ENCODE data around the gene FAM3C. TPM values are rescaled to one million over a fixed set of nuclear protein-coding genes. Genes with fewer than 3 reads are reported as not detected.
A peak's percentile ranks its signal among the peaks of the same experiment; 100 is the strongest.
"Not testable (repeated sequence)": the region's sequence is repeated elsewhere in the genome, so short reads cannot be mapped to it uniquely, and the experiment has no call there.

Gene FAM3C
- polyA plus RNA-seq, 2 donors: 21.3 to 27.8 TPM

DNA sequence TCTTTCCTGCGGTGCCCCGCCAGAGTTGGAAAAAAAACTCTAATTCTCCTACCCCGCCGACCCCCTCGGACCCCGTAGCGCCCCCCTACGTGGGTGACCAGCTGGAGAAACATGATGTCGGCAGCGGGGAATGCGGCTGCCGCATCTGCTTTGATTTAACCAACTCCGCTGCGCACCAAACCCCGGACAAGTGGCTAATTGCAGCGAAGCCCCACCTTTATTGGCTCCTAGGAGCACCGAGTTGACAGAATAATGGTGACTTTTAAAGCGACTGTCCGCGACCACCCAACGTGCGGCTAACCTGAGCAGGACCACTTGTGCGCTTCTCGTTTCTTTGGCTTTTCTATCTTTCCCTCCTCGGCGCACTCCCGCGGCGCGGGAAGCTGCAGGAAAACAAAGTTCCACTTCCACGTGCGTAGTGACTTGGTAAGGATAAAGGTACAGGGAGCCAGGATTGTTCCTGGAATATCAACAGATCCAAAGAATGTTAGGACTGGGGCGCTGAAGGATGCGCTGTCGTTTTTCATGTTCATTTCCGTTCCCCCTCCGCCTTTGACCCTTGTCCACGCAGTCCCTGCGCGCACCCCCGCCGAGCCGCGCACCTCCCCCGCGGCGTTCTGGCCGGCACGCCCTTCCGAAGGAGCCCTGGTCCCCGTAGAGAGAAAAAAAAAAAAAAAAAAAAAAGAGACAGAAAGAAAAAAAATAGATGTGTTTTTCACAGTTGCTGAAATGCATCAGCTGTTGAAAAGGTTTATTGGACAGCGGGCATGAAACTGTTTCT is 65.9 kb downstream of the FAM3C start:
- 1 to 3% methylated on average over 50 to 52 of the region's 52 CpGs for WGBS, 2 donors
- Histone ChIP-seq H3K4me1 (ENCODE audit: control insufficient read depth in 2 of 2, insufficient read depth in 2 of 2, low read length in 1 of 2) (peaks cover 9 to 12% of the 10 kb centered on the region in 2 donors), H3K27me3 (ENCODE audit: control insufficient read depth in 1 of 2, insufficient read depth in 2 of 2, low read length in 2 of 2) (peaks cover 0 to 6% of the 10 kb centered on the region in 2 donors), H3K4me3 (ENCODE audit: low read depth in 1 of 2, low read length in 2 of 2) (peak overlapping the region; percentile 33 to 46), H3K36me3 (ENCODE audit: control insufficient read depth in 2 of 2, insufficient read depth in 2 of 2, low read length in 1 of 2) (no peaks in the 10 kb centered on the region), H3K27ac (ENCODE audit: low read depth in 2 of 2, low read length in 1 of 2) (no peak overlapping the region), H3K9me3 (ENCODE audit: control insufficient read depth in 2 of 2, insufficient read depth in 1 of 2, low read depth in 1 of 2, low read length in 1 of 2) (no peaks in the 10 kb centered on the region)

DNA sequence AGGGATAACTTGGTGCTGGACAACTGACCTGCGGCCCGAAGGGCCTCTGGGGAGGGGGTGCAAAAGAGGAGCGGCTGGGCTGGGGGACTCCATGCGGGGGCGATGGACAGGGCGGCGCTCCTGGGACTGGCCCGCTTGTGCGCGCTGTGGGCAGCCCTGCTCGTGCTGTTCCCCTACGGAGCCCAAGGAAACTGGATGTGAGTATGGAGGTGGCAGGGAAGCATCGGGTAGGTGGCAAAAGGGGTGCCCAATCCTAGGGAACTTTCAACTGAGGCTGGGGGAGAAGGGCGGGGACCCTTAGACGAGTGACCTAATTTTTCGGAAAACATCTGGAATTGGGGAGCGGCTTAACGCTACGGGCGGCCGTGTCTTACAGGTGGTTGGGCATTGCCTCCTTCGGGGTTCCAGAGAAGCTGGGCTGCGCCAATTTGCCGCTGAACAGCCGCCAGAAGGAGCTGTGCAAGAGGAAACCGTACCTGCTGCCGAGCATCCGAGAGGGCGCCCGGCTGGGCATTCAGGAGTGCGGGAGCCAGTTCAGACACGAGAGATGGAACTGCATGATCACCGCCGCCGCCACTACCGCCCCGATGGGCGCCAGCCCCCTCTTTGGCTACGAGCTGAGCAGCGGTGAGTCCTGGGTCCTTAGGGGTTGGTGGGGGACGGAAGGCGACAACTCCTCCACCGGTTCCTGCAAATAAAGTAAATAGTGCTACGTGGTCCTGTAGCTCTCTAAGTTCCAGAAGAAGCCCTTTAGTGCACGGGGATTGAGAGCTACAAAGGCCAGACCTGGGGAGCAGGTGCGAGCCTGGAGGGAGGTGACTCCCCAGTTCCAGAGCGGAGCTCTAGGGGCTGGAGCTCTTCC is 66.7 kb downstream of the FAM3C start:
- no peak overlapping the region for H3K27ac ChIP-seq (ENCODE audit: low read depth in 2 of 2, low read length in 1 of 2)
- no peaks in the 10 kb centered on the region for H3K9me3 ChIP-seq (ENCODE audit: control insufficient read depth in 2 of 2, insufficient read depth in 1 of 2, low read depth in 1 of 2, low read length in 1 of 2)
- H3K36me3 ChIP-seq (ENCODE audit: control insufficient read depth in 2 of 2, insufficient read depth in 2 of 2, low read length in 1 of 2): no peaks in the 10 kb centered on the region
- H3K4me3 ChIP-seq (ENCODE audit: low read depth in 1 of 2, low read length in 2 of 2): peak overlapping the region; percentile 33 to 46
- WGBS, 2 donors: 4 to 5% methylated on average over 47 of the region's 47 CpGs
- H3K27me3 ChIP-seq (ENCODE audit: control insufficient read depth in 1 of 2, insufficient read depth in 2 of 2, low read length in 2 of 2): peaks cover 0 to 6% of the 10 kb centered on the region in 2 donors
- H3K4me1 ChIP-seq (ENCODE audit: control insufficient read depth in 2 of 2, insufficient read depth in 2 of 2, low read length in 1 of 2): peaks cover 9 to 12% of the 10 kb centered on the region in 2 donors

GRCh38 chr7:121328508-121329190 is 67.5 kb downstream of the FAM3C start, which contains the start of gene WNT16:
TSS of gene WNT16 (plus strand) at chr7:121329000. CDS start at chr7:121329293, 293 bp downstream.
- peaks cover 0 to 6% of the 10 kb centered on the region in 2 donors for H3K27me3 ChIP-seq (ENCODE audit: control insufficient read depth in 1 of 2, insufficient read depth in 2 of 2, low read length in 2 of 2)
- H3K4me3 ChIP-seq (ENCODE audit: low read depth in 1 of 2, low read length in 2 of 2): peak within 1 kb of the TSS; percentile 33 to 46
- peaks cover 9 to 12% of the 10 kb centered on the region in 2 donors for H3K4me1 ChIP-seq (ENCODE audit: control insufficient read depth in 2 of 2, insufficient read depth in 2 of 2, low read length in 1 of 2)
- H3K27ac ChIP-seq (ENCODE audit: low read depth in 2 of 2, low read length in 1 of 2): no peak within 1 kb of the TSS
- no peaks in the 10 kb centered on the region for H3K9me3 ChIP-seq (ENCODE audit: control insufficient read depth in 2 of 2, insufficient read depth in 1 of 2, low read depth in 1 of 2, low read length in 1 of 2)
- H3K36me3 ChIP-seq (ENCODE audit: control insufficient read depth in 2 of 2, insufficient read depth in 2 of 2, low read length in 1 of 2): no peaks in the 10 kb centered on the region
- 19 to 23% methylated on average over 27 of the region's 27 CpGs for WGBS, 2 donors

DNA sequence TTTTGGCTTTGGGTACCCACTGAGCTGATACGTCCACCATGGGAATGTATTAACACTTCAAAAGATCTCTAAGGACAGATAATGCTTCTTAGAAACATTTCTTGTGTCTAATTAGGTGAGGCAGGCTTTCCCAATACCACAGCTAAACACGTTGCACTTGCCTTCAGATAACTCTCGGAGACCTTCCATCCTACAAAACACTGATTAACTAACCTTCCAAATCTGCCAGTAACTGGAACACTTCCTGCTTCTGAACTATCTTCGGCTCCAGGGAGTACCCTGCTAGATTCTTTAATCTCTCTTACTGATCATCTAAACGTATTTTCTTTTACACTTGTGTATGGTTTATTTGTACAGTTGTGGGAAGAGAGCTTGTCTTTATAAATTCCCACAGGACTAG is 68.4 kb downstream of the FAM3C start:
- Histone ChIP-seq H3K27me3 (ENCODE audit: control insufficient read depth in 1 of 2, insufficient read depth in 2 of 2, low read length in 2 of 2) (peaks cover 0 to 6% of the 10 kb centered on the region in 2 donors), H3K27ac (ENCODE audit: low read depth in 2 of 2, low read length in 1 of 2) (no peak overlapping the region)
- 73 to 86% methylated on average over 5 of the region's 5 CpGs for WGBS, 2 donors

GRCh38 chr7:121323515-121324302 is 72.4 kb downstream of the FAM3C start:
- peaks cover 0 to 4% of the 10 kb centered on the region in 2 donors for H3K27me3 ChIP-seq (ENCODE audit: control insufficient read depth in 1 of 2, insufficient read depth in 2 of 2, low read length in 2 of 2)
- no peaks in the 10 kb centered on the region for H3K36me3 ChIP-seq (ENCODE audit: control insufficient read depth in 2 of 2, insufficient read depth in 2 of 2, low read length in 1 of 2)
- H3K9me3 ChIP-seq (ENCODE audit: control insufficient read depth in 2 of 2, insufficient read depth in 1 of 2, low read depth in 1 of 2, low read length in 1 of 2): no peaks in the 10 kb centered on the region
- no peak overlapping the region for H3K4me3 ChIP-seq (ENCODE audit: low read depth in 1 of 2, low read length in 2 of 2)
- WGBS, 2 donors: 67 to 74% methylated on average over 5 of the region's 5 CpGs
- peaks cover 0 to under 1% of the 10 kb centered on the region in 2 donors for H3K4me1 ChIP-seq (ENCODE audit: control insufficient read depth in 2 of 2, insufficient read depth in 2 of 2, low read length in 1 of 2)
- H3K27ac ChIP-seq (ENCODE audit: low read depth in 2 of 2, low read length in 1 of 2): no peak overlapping the region

More for the DNA sequence above, 68.4 kb downstream of the FAM3C start:
- Histone ChIP-seq H3K36me3 (ENCODE audit: control insufficient read depth in 2 of 2, insufficient read depth in 2 of 2, low read length in 1 of 2) (no peaks in the 10 kb centered on the region), H3K4me1 (ENCODE audit: control insufficient read depth in 2 of 2, insufficient read depth in 2 of 2, low read length in 1 of 2) (peaks cover 9 to 12% of the 10 kb centered on the region in 2 donors), H3K4me3 (ENCODE audit: low read depth in 1 of 2, low read length in 2 of 2) (no peak overlapping the region), H3K9me3 (ENCODE audit: control insufficient read depth in 2 of 2, insufficient read depth in 1 of 2, low read depth in 1 of 2, low read length in 1 of 2) (no peaks in the 10 kb centered on the region)

DNA sequence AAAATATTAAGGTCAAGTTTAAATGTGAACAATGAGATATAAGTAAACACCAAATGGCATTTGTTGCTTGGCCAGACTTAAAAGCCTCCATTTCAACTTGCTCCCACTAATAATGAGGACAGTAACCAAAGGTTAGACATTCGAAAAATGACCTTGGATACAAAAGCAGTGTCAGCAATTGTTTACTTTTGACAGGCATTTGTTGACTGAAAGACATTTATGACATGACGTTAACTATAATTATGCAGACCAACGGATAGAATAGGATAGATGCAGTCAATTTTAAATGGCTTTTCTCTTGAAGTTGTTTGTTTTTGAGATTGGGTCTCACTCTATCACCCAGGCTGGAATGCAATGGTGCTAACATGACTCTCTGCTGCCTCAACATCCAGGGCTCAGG is 73.6 kb downstream of the FAM3C start:
- Histone ChIP-seq H3K4me1 (ENCODE audit: control insufficient read depth in 2 of 2, insufficient read depth in 2 of 2, low read length in 1 of 2) (no peaks in the 10 kb centered on the region), H3K4me3 (ENCODE audit: low read depth in 1 of 2, low read length in 2 of 2) (no peak overlapping the region), H3K36me3 (ENCODE audit: control insufficient read depth in 2 of 2, insufficient read depth in 2 of 2, low read length in 1 of 2) (no peaks in the 10 kb centered on the region), H3K27me3 (ENCODE audit: control insufficient read depth in 1 of 2, insufficient read depth in 2 of 2, low read length in 2 of 2) (no peaks in the 10 kb centered on the region), H3K9me3 (ENCODE audit: control insufficient read depth in 2 of 2, insufficient read depth in 1 of 2, low read depth in 1 of 2, low read length in 1 of 2) (no peaks in the 10 kb centered on the region), H3K27ac (ENCODE audit: low read depth in 2 of 2, low read length in 1 of 2) (no peak overlapping the region)
- 60 to 72% methylated on average over 3 of the region's 3 CpGs for WGBS, 2 donors

GRCh38 chr7:121315170-121315569 is 80.9 kb downstream of the FAM3C start:
- not testable (repeated sequence) for H3K27ac ChIP-seq (ENCODE audit: low read depth in 2 of 2, low read length in 1 of 2); H3K9me3 ChIP-seq (ENCODE audit: control insufficient read depth in 2 of 2, insufficient read depth in 1 of 2, low read depth in 1 of 2, low read length in 1 of 2); H3K4me3 ChIP-seq (ENCODE audit: low read depth in 1 of 2, low read length in 2 of 2); H3K27me3 ChIP-seq (ENCODE audit: control insufficient read depth in 1 of 2, insufficient read depth in 2 of 2, low read length in 2 of 2); H3K4me1 ChIP-seq (ENCODE audit: control insufficient read depth in 2 of 2, insufficient read depth in 2 of 2, low read length in 1 of 2); H3K36me3 ChIP-seq (ENCODE audit: control insufficient read depth in 2 of 2, insufficient read depth in 2 of 2, low read length in 1 of 2)
- WGBS, 2 donors: 91 to 94% methylated on average over 2 of the region's 3 CpGs

- H3K27ac ChIP-seq (ENCODE audit: low read depth in 2 of 2, low read length in 1 of 2): no peak overlapping the region
- H3K9me3 ChIP-seq (ENCODE audit: control insufficient read depth in 2 of 2, insufficient read depth in 1 of 2, low read depth in 1 of 2, low read length in 1 of 2): no peaks in the 10 kb centered on the region
- 30 to 33% methylated on average over 9 of the region's 9 CpGs for WGBS, 2 donors
- H3K4me3 ChIP-seq (ENCODE audit: low read depth in 1 of 2, low read length in 2 of 2): no peak overlapping the region
- no peaks in the 10 kb centered on the region for H3K4me1 ChIP-seq (ENCODE audit: control insufficient read depth in 2 of 2, insufficient read depth in 2 of 2, low read length in 1 of 2)
- H3K36me3 ChIP-seq (ENCODE audit: control insufficient read depth in 2 of 2, insufficient read depth in 2 of 2, low read length in 1 of 2): no peaks in the 10 kb centered on the region
- H3K27me3 ChIP-seq (ENCODE audit: control insufficient read depth in 1 of 2, insufficient read depth in 2 of 2, low read length in 2 of 2): no peaks in the 10 kb centered on the region
Measured at GRCh38 chr7:121313793-121314676, 82.1 kb downstream of the FAM3C start.
